Body of pancreas (tissue), 4 donors: Measurements from ENCODE around the gene SYCN. TPM values are rescaled to one million over a fixed set of nuclear protein-coding genes. Genes with fewer than 3 reads are reported as not detected.

Experiments used
- ATAC-seq: fragments of 150-250 bp; one replicate; pipeline ENCODE4 v1.9.1; 2016
- DNase-seq, 4 donors: peaks; one replicate each; pipeline ENCODE4 v3.0.0-alpha.2; 2019
- H3K27ac ChIP-seq, 4 donors: fragments of 200-600 bp; sonication (generic); 1 replicate in 3 of 4; 2 replicates in 1 of 4; pipeline versions ENCODE4 v1.5.1 to v1.6.1; 2016 to 2019; ENCODE audit warnings: mild to moderate bottlenecking in 1 of 4, mixed read lengths in 1 of 4, moderate library complexity in 1 of 4
- H3K27me3 ChIP-seq, 2 donors: fragments of 200-600 bp; sonication (generic); one replicate each; pipeline ENCODE4 v1.6.0; 2016; ENCODE audit warnings: mild to moderate bottlenecking in 1 of 2
- H3K36me3 ChIP-seq, 2 donors: fragments of 200-600 bp; sonication (generic); replicated peaks in 1 of 2; 2 replicates each; pipeline ENCODE4 v1.5.1; 2016; ENCODE audit warnings: low read depth in 2 of 2; ENCODE audit not compliant: insufficient read depth in 1 of 2
- H3K4me1 ChIP-seq: fragments of 200-600 bp; sonication (generic); one replicate; pipeline ENCODE4 v1.6.0; 2016
- H3K4me3 ChIP-seq, 2 donors: fragments of 200-600 bp; sonication (generic); 1 replicate in 1 of 2; 2 replicates in 1 of 2; pipeline ENCODE4 v1.5.1; 2016 to 2019
- H3K9me3 ChIP-seq, 3 donors: fragments of 200-600 bp; sonication (generic); 1 replicate in 2 of 3; 2 replicates in 1 of 3; pipeline ENCODE4 v1.5.1; 2016
- CTCF ChIP-seq, 7 experiments: fragments of 450-650 bp in 4 of 7; fragments of 200-600 bp in 3 of 7; sonication (generic) in 3 of 7; IDR thresholded peaks; one replicate each; pipeline ENCODE4 v1.5.1; 2016 to 2019; ENCODE audit warnings: antibody characterized with exemption in 7 of 7
- POLR2A ChIP-seq, 3 donors: fragments of 450-650 bp; IDR thresholded peaks; one replicate each; pipeline ENCODE4 v1.6.1; 2016; ENCODE audit warnings: antibody characterized with exemption in 3 of 3, mild to moderate bottlenecking in 2 of 3
- WGBS, 2 donors: methylation state at CpG; one replicate each; pipeline ENCODE4 v1.1.5; 2017; 5-methylcytosine and 5-hydroxymethylcytosine counted together
- intact Hi-C: fragments of 100-400 bp; cut with DNase I; formaldehyde crosslinking; loops from one replicate; pipeline ENCODE4 v1.15.1; 2023
- total RNA-seq, 2 donors: library from RNA; depleted of rRNA; stranded (reverse); fragments of >200 nt; gene quantifications; one replicate each; pipeline ENCODE4 v1.1.0, GENCODE V29; 2016

The SYCN gene
- total RNA-seq, 2 donors from 2014 or later: 2,614 to 5,793 TPM

- Histone ChIP-seq H3K4me3 (no peak overlapping the region), H3K36me3 (peaks cover 0 to 10% of the 10 kb centered on the region in 2 donors), H3K27me3 (no peaks in the 10 kb centered on the region), H3K9me3 (no peaks in the 10 kb centered on the region), H3K4me1 (peaks cover 35% of the 10 kb centered on the region), H3K27ac (no peak overlapping the region)
- DNase-seq (no peak), ATAC-seq (no peak)
- TF ChIP-seq POLR2A (IDR thresholded peaks at IDR 0.05): no peak
- TF ChIP-seq CTCF (IDR thresholded peaks at IDR 0.05): no peak
- 87 to 96% methylated on average over 31 to 35 of the region's 36 CpGs for WGBS, 2 donors
- intact Hi-C loops: no loop called here
Measured at GRCh38 chr19:39169143-39169810, 34.8 kb downstream of the SYCN start.

GRCh38 chr19:39168258-39169142, 35.6 kb downstream of the SYCN start:
- H3K4me1 ChIP-seq: peaks cover 43% of the 10 kb centered on the region
- DNase-seq: no peak

GRCh38 chr19:39167461-39168257, 36.4 kb downstream of the SYCN start:
- H3K4me1 ChIP-seq: peaks cover 51% of the 10 kb centered on the region
- peak; percentile 83 for ATAC-seq

More at GRCh38 chr19:39168258-39169142, 35.6 kb downstream of the SYCN start:
- no peak for ATAC-seq
- Histone ChIP-seq H3K27ac (peak overlapping the region in 3 of 4 donors; percentile 72 to 83 (median 73)), H3K4me3 (no peak overlapping the region), H3K36me3 (peaks cover 0 to 10% of the 10 kb centered on the region in 2 donors), H3K9me3 (no peaks in the 10 kb centered on the region), H3K27me3 (no peaks in the 10 kb centered on the region)
- intact Hi-C loops: no loop called here
- TF ChIP-seq POLR2A (IDR thresholded peaks at IDR 0.05): no peak
- no peak for TF ChIP-seq CTCF (IDR thresholded peaks at IDR 0.05)
- 83 to 89% methylated on average over 16 to 20 of the region's 23 CpGs for WGBS, 2 donors

More at GRCh38 chr19:39167461-39168257, 36.4 kb downstream of the SYCN start:
- Histone ChIP-seq H3K4me3 (no peak overlapping the region), H3K36me3 (peaks cover 0 to 10% of the 10 kb centered on the region in 2 donors), H3K9me3 (no peaks in the 10 kb centered on the region), H3K27me3 (no peaks in the 10 kb centered on the region), H3K27ac (peak overlapping the region; percentile 34 to 83 (median 72))
- intact Hi-C loops: no loop called here
- peak; percentile 51 to 83 (median 75) for DNase-seq
- TF ChIP-seq CTCF (IDR thresholded peaks at IDR 0.05): no peak
- TF ChIP-seq POLR2A (IDR thresholded peaks at IDR 0.05): peak in 1 of 3 donors; percentile 7
- WGBS, 2 donors: 45 to 59% methylated on average over 17 to 25 of the region's 25 CpGs
